ENCODE results near the gene KRT80. TPM values are rescaled to one million over a fixed set of nuclear protein-coding genes. Genes with fewer than 3 reads are reported as not detected.

The KRT80 gene
- total RNA-seq, 2 donors from 2014 or later, result 0.07 to 0.09 TPM

DNA sequence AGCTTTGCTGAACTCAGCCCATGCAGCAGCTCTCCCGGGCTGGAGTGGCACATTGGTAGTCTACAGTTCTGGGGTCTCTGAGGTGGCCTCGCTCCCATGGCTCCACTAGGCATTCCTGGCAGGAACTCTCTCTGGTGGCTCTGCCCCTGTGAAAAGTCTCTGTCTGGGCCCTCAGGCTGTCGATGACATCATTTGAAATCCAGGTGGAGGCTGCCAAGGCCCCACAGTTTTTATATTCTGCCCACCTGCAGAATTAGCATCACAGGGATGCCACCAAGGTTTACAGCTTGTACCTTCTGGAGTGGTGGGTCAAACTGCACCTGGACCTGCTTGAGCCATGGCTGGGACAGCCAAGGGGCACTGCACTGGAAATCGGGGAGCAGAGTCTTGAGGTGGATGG is 31.6 kb downstream of the KRT80 start:
- H3K4me1 Mint-ChIP-seq, result peaks cover 4% of the 10 kb centered on the region
- no peaks in the 10 kb centered on the region for H3K27me3 Mint-ChIP-seq (ENCODE audit: insufficient read depth)

GRCh38 chr12:52157566-52158150 is 34.2 kb downstream of the KRT80 start:
- Histone ChIP-seq H3K9me3 (ENCODE audit: control insufficient read depth, low read length) (no peaks in the 10 kb centered on the region), H3K4me1 (ENCODE audit: control insufficient read depth, insufficient read depth, low read length) (no peaks in the 10 kb centered on the region), H3K36me3 (ENCODE audit: control insufficient read depth, insufficient read depth, low read length) (no peaks in the 10 kb centered on the region), H3K4me3 (ENCODE audit: low read length) (no peak overlapping the region), H3K27ac (ENCODE audit: low read depth, low read length) (no peak overlapping the region), H3K27me3 (ENCODE audit: control insufficient read depth, insufficient read depth, low read length, poor library complexity, severe bottlenecking) (no peaks in the 10 kb centered on the region), H3K9ac (ENCODE audit: extremely low read depth, low read length, poor library complexity, severe bottlenecking) (no peak overlapping the region)
- H3K4me3 Mint-ChIP-seq, result no peak overlapping the region
- H3K4me1 Mint-ChIP-seq, result no peaks in the 10 kb centered on the region
- H3K36me3 Mint-ChIP-seq (ENCODE audit: low read depth), result no peaks in the 10 kb centered on the region
- H3K27me3 Mint-ChIP-seq (ENCODE audit: insufficient read depth), result no peaks in the 10 kb centered on the region
- H3K9me3 Mint-ChIP-seq, result no peaks in the 10 kb centered on the region
- WGBS, 2 experiments (ENCODE audit: insufficient coverage in 1 of 2, insufficient read length in 1 of 2), result 89 to 98% methylated on average over 4 to 5 of the region's 5 CpGs
- TF ChIP-seq, protein P1, sequence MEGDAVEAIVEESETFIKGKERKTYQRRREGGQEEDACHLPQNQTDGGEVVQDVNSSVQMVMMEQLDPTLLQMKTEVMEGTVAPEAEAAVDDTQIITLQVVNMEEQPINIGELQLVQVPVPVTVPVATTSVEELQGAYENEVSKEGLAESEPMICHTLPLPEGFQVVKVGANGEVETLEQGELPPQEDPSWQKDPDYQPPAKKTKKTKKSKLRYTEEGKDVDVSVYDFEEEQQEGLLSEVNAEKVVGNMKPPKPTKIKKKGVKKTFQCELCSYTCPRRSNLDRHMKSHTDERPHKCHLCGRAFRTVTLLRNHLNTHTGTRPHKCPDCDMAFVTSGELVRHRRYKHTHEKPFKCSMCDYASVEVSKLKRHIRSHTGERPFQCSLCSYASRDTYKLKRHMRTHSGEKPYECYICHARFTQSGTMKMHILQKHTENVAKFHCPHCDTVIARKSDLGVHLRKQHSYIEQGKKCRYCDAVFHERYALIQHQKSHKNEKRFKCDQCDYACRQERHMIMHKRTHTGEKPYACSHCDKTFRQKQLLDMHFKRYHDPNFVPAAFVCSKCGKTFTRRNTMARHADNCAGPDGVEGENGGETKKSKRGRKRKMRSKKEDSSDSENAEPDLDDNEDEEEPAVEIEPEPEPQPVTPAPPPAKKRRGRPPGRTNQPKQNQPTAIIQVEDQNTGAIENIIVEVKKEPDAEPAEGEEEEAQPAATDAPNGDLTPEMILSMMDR (conservative IDR thresholded peaks at IDR 0.05), result no peak
- no peak for DNase-seq
- H3K27ac Mint-ChIP-seq, result no peak overlapping the region

More for the DNA sequence above, 31.6 kb downstream of the KRT80 start:
- TF ChIP-seq, protein P1 (conservative IDR thresholded peaks at IDR 0.05), result no peak
- Histone ChIP-seq H3K27me3 (ENCODE audit: control insufficient read depth, insufficient read depth, low read length, poor library complexity, severe bottlenecking) (no peaks in the 10 kb centered on the region), H3K9me3 (ENCODE audit: control insufficient read depth, low read length) (no peaks in the 10 kb centered on the region), H3K27ac (ENCODE audit: low read depth, low read length) (no peak overlapping the region), H3K4me3 (ENCODE audit: low read length) (no peak overlapping the region), H3K9ac (ENCODE audit: extremely low read depth, low read length, poor library complexity, severe bottlenecking) (no peak overlapping the region), H3K4me1 (ENCODE audit: control insufficient read depth, insufficient read depth, low read length) (no peaks in the 10 kb centered on the region), H3K36me3 (ENCODE audit: control insufficient read depth, insufficient read depth, low read length) (no peaks in the 10 kb centered on the region)
- 81 to 96% methylated on average over 2 to 4 of the region's 4 CpGs for WGBS, 2 experiments (ENCODE audit: insufficient coverage in 1 of 2, insufficient read length in 1 of 2)
- Mint-ChIP-seq H3K36me3 (ENCODE audit: low read depth) (no peaks in the 10 kb centered on the region), H3K9me3 (no peaks in the 10 kb centered on the region), H3K27ac (no peak overlapping the region), H3K4me3 (no peak overlapping the region)
- DNase-seq, result no peak

DNA sequence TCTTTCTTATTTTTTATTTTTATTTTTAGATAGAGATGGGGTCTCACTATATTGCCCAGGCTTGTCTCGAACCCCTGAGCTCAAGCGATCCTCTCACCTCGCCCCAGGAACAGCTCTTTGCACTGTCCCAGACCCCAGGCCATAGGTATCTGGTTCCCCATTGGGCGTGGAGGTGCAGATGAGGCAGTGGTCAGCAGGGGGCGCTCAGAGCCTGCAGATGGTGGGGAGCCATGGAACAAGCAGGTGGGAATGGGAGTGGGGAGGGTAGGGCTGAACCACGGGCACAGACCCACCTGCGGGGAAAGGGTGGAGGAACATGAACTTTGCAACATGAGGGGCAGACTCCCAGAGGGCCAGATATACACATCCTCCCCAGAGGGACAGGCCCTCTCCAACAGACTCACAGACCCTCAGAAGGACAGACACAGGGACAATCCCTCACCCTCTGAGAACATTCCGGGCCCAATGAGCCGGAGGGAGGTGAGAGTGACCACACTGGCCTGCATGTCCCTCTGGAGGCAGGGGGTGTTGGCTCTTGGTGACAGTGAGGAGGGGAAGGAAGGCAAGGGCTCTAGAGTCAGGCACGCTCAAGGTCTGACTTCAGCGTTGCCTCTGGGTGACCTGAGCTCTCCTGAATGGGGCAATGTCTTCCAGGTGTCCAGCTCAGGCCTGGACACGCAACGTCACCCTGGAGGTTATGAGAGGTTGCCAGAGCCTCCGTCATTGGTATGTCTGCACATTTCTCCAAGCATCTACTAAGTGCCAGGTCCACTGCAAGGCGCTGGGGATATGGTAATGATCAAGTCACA is 34.9 kb downstream of the KRT80 start:
- H3K4me3 ChIP-seq (ENCODE audit: low read length), result no peak overlapping the region
- no peak overlapping the region for H3K27ac Mint-ChIP-seq
- H3K27ac ChIP-seq (ENCODE audit: low read depth, low read length), result no peak overlapping the region
- H3K4me1 ChIP-seq (ENCODE audit: control insufficient read depth, insufficient read depth, low read length), result no peaks in the 10 kb centered on the region
- DNase-seq, result peak; percentile 99
- TF ChIP-seq, protein P1 (conservative IDR thresholded peaks at IDR 0.05), result peak; percentile 97
- no peaks in the 10 kb centered on the region for H3K27me3 ChIP-seq (ENCODE audit: control insufficient read depth, insufficient read depth, low read length, poor library complexity, severe bottlenecking)
- H3K4me1 Mint-ChIP-seq, result no peaks in the 10 kb centered on the region
- WGBS, 2 experiments (ENCODE audit: insufficient coverage in 1 of 2, insufficient read length in 1 of 2), result 50 to 58% methylated on average over 7 to 15 of the region's 15 CpGs
- H3K9me3 ChIP-seq (ENCODE audit: control insufficient read depth, low read length), result no peaks in the 10 kb centered on the region
- H3K36me3 ChIP-seq (ENCODE audit: control insufficient read depth, insufficient read depth, low read length), result no peaks in the 10 kb centered on the region
- H3K9ac ChIP-seq (ENCODE audit: extremely low read depth, low read length, poor library complexity, severe bottlenecking), result no peak overlapping the region
- no peaks in the 10 kb centered on the region for H3K27me3 Mint-ChIP-seq (ENCODE audit: insufficient read depth)
- H3K9me3 Mint-ChIP-seq, result no peaks in the 10 kb centered on the region
- no peaks in the 10 kb centered on the region for H3K36me3 Mint-ChIP-seq (ENCODE audit: low read depth)
- H3K4me3 Mint-ChIP-seq, result no peak overlapping the region

All from endodermal cell (in vitro differentiated cells).